ENCODE measurements around the gene OR5L2. TPM values are rescaled to one million over a fixed set of nuclear protein-coding genes. Genes with fewer than 3 reads are reported as not detected.

OR5L2 gene
- total RNA-seq: not detected in 2 replicates
- long read RNA-seq: 0 reads

- no peak for TF ChIP-seq CTCF (conservative IDR thresholded peaks at IDR 0.05)
- no peak for DNase-seq (ENCODE audit: low read depth, low spot score)
- H3K4me1 Mint-ChIP-seq: no peaks in the 10 kb centered on the region
- peaks cover 12% of the 10 kb centered on the region for H3K9me3 Mint-ChIP-seq
- H3K27me3 Mint-ChIP-seq (ENCODE audit: low read depth): no peaks in the 10 kb centered on the region
- H3K4me3 Mint-ChIP-seq: no peak within 1 kb of the TSS
- no peaks in the 10 kb centered on the region for H3K36me3 Mint-ChIP-seq (ENCODE audit: low read depth)
- no peak within 1 kb of the TSS for H3K27ac Mint-ChIP-seq (ENCODE audit: unreplicated experiment)
Observed at GRCh38 chr11:55826919-55827318, at the start of gene OR5L2. Gene OR5L2 (plus strand): TSS chr11:55827219. CDS start chr11:55827219, 0 bp downstream.

- no peak for TF ChIP-seq CTCF (conservative IDR thresholded peaks at IDR 0.05)
- no peak for DNase-seq (ENCODE audit: low read depth, low spot score)
- H3K27me3 Mint-ChIP-seq (ENCODE audit: low read depth): no peaks in the 10 kb centered on the region
- H3K27ac Mint-ChIP-seq (ENCODE audit: unreplicated experiment): no peak overlapping the region
- H3K4me1 Mint-ChIP-seq: no peaks in the 10 kb centered on the region
- H3K9me3 Mint-ChIP-seq: peaks cover 18% of the 10 kb centered on the region
- H3K4me3 Mint-ChIP-seq: no peak overlapping the region
- peaks cover 7% of the 10 kb centered on the region for H3K36me3 Mint-ChIP-seq (ENCODE audit: low read depth)
Observed at GRCh38 chr11:55791606-55792005, 35.4 kb upstream of the OR5L2 start.

- peaks cover 12% of the 10 kb centered on the region for H3K9me3 Mint-ChIP-seq
- H3K4me3 Mint-ChIP-seq: no peak overlapping the region
- H3K27me3 Mint-ChIP-seq (ENCODE audit: low read depth): no peaks in the 10 kb centered on the region
- H3K36me3 Mint-ChIP-seq (ENCODE audit: low read depth): peaks cover 2% of the 10 kb centered on the region
- TF ChIP-seq CTCF (conservative IDR thresholded peaks at IDR 0.05): no peak
- no peak overlapping the region for H3K27ac Mint-ChIP-seq (ENCODE audit: unreplicated experiment)
- DNase-seq (ENCODE audit: low read depth, low spot score): no peak
- no peaks in the 10 kb centered on the region for H3K4me1 Mint-ChIP-seq
Observed at GRCh38 chr11:55793321-55793720, 33.7 kb upstream of the OR5L2 start.

- H3K4me1 Mint-ChIP-seq: no peaks in the 10 kb centered on the region
- H3K27me3 Mint-ChIP-seq (ENCODE audit: low read depth): no peaks in the 10 kb centered on the region
- no peak for DNase-seq (ENCODE audit: low read depth, low spot score)
- no peak within 1 kb of the TSS for H3K27ac Mint-ChIP-seq (ENCODE audit: unreplicated experiment)
- peaks cover 17% of the 10 kb centered on the region for H3K9me3 Mint-ChIP-seq
- H3K36me3 Mint-ChIP-seq (ENCODE audit: low read depth): peaks cover 6% of the 10 kb centered on the region
- no peak for TF ChIP-seq CTCF (conservative IDR thresholded peaks at IDR 0.05)
- H3K4me3 Mint-ChIP-seq: no peak within 1 kb of the TSS
Observed at GRCh38 chr11:55795256-55795655, 31.8 kb upstream of the OR5L2 start, which contains the start of gene OR5D14. Gene OR5D14 (plus strand): TSS chr11:55795556. CDS start chr11:55795556, 0 bp downstream.

- no peak overlapping the region for H3K4me3 Mint-ChIP-seq
- no peaks in the 10 kb centered on the region for H3K27me3 Mint-ChIP-seq (ENCODE audit: low read depth)
- no peaks in the 10 kb centered on the region for H3K36me3 Mint-ChIP-seq (ENCODE audit: low read depth)
- peaks cover 24% of the 10 kb centered on the region for H3K9me3 Mint-ChIP-seq
- TF ChIP-seq CTCF (conservative IDR thresholded peaks at IDR 0.05): no peak
- H3K4me1 Mint-ChIP-seq: no peaks in the 10 kb centered on the region
- no peak for DNase-seq (ENCODE audit: low read depth, low spot score)
- H3K27ac Mint-ChIP-seq (ENCODE audit: unreplicated experiment): no peak overlapping the region
Observed at GRCh38 chr11:55806248-55806647, 20.8 kb upstream of the OR5L2 start.

GRCh38 chr11:55811067-55811466 lies 16.0 kb upstream of the OR5L2 start, which contains the start of gene OR5L1:
Gene OR5L1 (plus strand): TSS chr11:55811367. CDS start chr11:55811467, 100 bp downstream.
- no peak within 1 kb of the TSS for H3K4me3 Mint-ChIP-seq
- peaks cover 24% of the 10 kb centered on the region for H3K9me3 Mint-ChIP-seq
- peaks cover 8% of the 10 kb centered on the region for H3K36me3 Mint-ChIP-seq (ENCODE audit: low read depth)
- no peak for TF ChIP-seq CTCF (conservative IDR thresholded peaks at IDR 0.05)
- H3K27me3 Mint-ChIP-seq (ENCODE audit: low read depth): no peaks in the 10 kb centered on the region
- H3K27ac Mint-ChIP-seq (ENCODE audit: unreplicated experiment): no peak within 1 kb of the TSS
- no peak for DNase-seq (ENCODE audit: low read depth, low spot score)
- H3K4me1 Mint-ChIP-seq: no peaks in the 10 kb centered on the region
